Heart left ventricle (tissue), 16 donors: ENCODE data around the gene CACNA1E. TPM values are rescaled to one million over a fixed set of nuclear protein-coding genes. Genes with fewer than 3 reads are reported as not detected.

Experiments
- ATAC-seq, 4 donors: fragments of 200-7000 bp; cut with Tn5 transposase; one replicate each; pipeline ENCODE4 v1.9.1; 2020 to 2022; ENCODE audit warnings: moderate library complexity in 4 of 4, mild to moderate bottlenecking in 3 of 4, moderate number of reproducible peaks in 1 of 4
- DNase-seq, 5 donors: peaks; one replicate each; pipeline ENCODE4 v3.0.0-alpha.2; 2020
- H3K27ac ChIP-seq, 12 donors: fragments of 200-600 bp; sonication (generic) in 4 of 12; one replicate each; pipeline versions ENCODE4 v1.5.0 to v1.8.0; 2016 to 2022; ENCODE audit warnings: mild to moderate bottlenecking in 2 of 12
- H3K27me3 ChIP-seq, 9 donors: fragments of 200-600 bp; sonication (generic) in 2 of 9; one replicate each; pipeline versions ENCODE4 v1.5.1 to v1.8.0; 2016 to 2022; ENCODE audit warnings: mild to moderate bottlenecking in 3 of 9
- H3K36me3 ChIP-seq, 9 donors: fragments of 200-600 bp; sonication (generic) in 2 of 9; one replicate each; pipeline versions ENCODE4 v1.5.0 to v1.8.0; 2018 to 2022; ENCODE audit warnings: mild to moderate bottlenecking in 2 of 9
- H3K4me1 ChIP-seq, 12 donors: fragments of 200-600 bp; sonication (generic) in 4 of 12; one replicate each; pipeline versions ENCODE4 v1.5.0 to v1.8.0; 2016 to 2022; ENCODE audit warnings: mild to moderate bottlenecking in 3 of 12
- H3K4me3 ChIP-seq, 12 donors: fragments of 200-600 bp; sonication (generic) in 4 of 12; one replicate each; pipeline versions ENCODE4 v1.5.0 to v1.8.0; 2017 to 2022; ENCODE audit warnings: mild to moderate bottlenecking in 9 of 12, moderate library complexity in 4 of 12
- H3K9me3 ChIP-seq, 12 donors: fragments of 200-600 bp; sonication (generic) in 4 of 12; one replicate each; pipeline versions ENCODE4 v1.5.0 to v1.8.0; 2016 to 2022; ENCODE audit warnings: mild to moderate bottlenecking in 1 of 12
- POLR2A ChIP-seq, 2 donors: fragments of 450-650 bp; IDR thresholded peaks; one replicate each; pipeline ENCODE4 v1.6.1; 2017; ENCODE audit warnings: antibody characterized with exemption in 2 of 2, mild to moderate bottlenecking in 2 of 2, moderate library complexity in 2 of 2
- WGBS, 4 donors: extraction: QIAGEN DNeasy Blood & Tissue Kit in 2 of 4; methylation state at CpG; one replicate each; pipeline versions ENCODE4 v1.1.5 to v1.1.7; 2013 to 2018; 5-methylcytosine and 5-hydroxymethylcytosine counted together
- intact Hi-C, 10 donors: fragments of 100-400 bp; cut with DNase I; formaldehyde crosslinking; loops; one replicate each; pipeline versions ENCODE4 v1.11.1 to v1.14.2; 2022
- polyA plus RNA-seq, 2 donors: library from polyadenylated mRNA; stranded (reverse); fragments of 200-250 nt; gene quantifications; one replicate each; pipeline ENCODE4 v1.2.3, GENCODE V29; 2013
- total RNA-seq, 9 donors: library from RNA; depleted of rRNA in 2 of 9; stranded (reverse); fragments of >200 nt in 2 of 9; fragmentation: NEBNext Ultra II Directional in 3 of 9; extraction: Animal tissue kit (Norgen Biotek cat#: 25700) in 3 of 9; gene quantifications; one replicate each; pipeline versions ENCODE4 v1.1.0 to v1.2.4, GENCODE V29; 2016 to 2023
- TF ChIP-seq, protein P1 (sequence below), 12 donors: fragments of 200-600 bp; sonication (generic) in 4 of 12; IDR thresholded peaks; one replicate each; pipeline versions ENCODE4 v1.5.0 to v1.8.0; 2018 to 2022; ENCODE audit warnings: antibody characterized with exemption in 12 of 12, mild to moderate bottlenecking in 5 of 12
- donor health status: ischemic (EF 13 %, LVEDD 7.1; RV severe dilation, severe dysfunction).
- donor health status: healthy with polysubstance abuse.
- donor health status: DM: no; HTN: yes; CAD: no.
- donor health status: DM: no; HTN: no; CAD: no.
- donor health status: ischemic (EF 25% LVEDD 6.9; RV normal size, moderate dysfunction).
- donor health status: ischemic (EF 25% LVEDD 5.7; RV mildly dilated, moderate dysfunction).
- donor health status: healthy.
- donor health status: DM: yes; HTN: yes; CAD: no.
- donor health status: ischemic (EF 35%, LVEDD 5.7; RV mildly dilated, moderate dysfunction).
- donor health status: nonischemic (EF 11% LVEDD 7.7; RV severe dilation, severe dysfunction).
- donor health status: DM: yes; HTN: yes; CAD: no.
- donor health status: PGD.
- donor health status: ischemic (EF 29% LVEDD 5.4; RV normal size, mild dysfunction).
- donor health status: nonischemic (EF 23%, LVEDD 6.1; RV moderate dilation, normal function).

Gene CACNA1E
- total and polyA plus RNA-seq, 11 donors: 0.02 to 1.9 (median 0.10) TPM

DNA sequence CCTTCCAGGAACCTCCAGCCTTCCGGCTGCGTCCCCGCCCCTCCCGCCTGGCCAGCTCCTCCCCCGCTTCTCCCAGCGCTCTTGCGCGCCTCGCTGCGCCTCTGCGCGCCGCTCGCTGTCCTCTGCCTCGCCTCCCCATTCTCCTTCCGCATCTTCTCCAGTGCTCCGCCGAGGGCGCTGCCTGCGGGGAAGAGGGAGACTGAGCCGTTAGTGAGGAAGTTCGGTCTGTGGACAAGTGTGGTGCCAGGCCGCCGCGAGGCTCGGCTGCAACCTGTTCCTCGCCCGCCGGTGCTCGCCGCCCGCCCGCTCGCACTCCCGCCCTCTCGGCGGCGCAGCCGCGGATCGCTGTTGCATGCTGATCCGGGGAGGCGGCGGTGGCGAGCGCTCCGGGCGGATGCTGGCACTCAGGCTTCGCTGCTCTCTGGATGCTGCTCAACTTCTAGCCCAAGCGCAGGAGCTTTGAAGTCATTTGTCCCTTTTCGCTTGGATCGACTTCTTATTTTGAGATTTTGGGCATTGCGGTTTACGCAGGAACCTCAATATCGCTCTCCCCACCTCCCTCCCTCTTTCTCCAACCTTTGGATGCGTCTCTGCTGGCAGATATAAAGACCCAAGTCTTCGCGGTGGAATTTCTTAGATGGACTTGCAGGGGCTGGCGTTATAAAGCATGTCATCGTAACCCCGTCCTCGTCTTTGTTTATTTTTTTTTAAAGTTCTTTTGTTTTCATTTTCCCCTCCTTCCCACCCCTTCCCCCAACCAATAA is 614 bp upstream of the CACNA1E start:
- H3K4me1 ChIP-seq: peaks cover 0 to 19% (median 5%) of the 10 kb centered on the region in 12 donors
- TF ChIP-seq, protein P1, sequence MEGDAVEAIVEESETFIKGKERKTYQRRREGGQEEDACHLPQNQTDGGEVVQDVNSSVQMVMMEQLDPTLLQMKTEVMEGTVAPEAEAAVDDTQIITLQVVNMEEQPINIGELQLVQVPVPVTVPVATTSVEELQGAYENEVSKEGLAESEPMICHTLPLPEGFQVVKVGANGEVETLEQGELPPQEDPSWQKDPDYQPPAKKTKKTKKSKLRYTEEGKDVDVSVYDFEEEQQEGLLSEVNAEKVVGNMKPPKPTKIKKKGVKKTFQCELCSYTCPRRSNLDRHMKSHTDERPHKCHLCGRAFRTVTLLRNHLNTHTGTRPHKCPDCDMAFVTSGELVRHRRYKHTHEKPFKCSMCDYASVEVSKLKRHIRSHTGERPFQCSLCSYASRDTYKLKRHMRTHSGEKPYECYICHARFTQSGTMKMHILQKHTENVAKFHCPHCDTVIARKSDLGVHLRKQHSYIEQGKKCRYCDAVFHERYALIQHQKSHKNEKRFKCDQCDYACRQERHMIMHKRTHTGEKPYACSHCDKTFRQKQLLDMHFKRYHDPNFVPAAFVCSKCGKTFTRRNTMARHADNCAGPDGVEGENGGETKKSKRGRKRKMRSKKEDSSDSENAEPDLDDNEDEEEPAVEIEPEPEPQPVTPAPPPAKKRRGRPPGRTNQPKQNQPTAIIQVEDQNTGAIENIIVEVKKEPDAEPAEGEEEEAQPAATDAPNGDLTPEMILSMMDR (IDR thresholded peaks at IDR 0.05): no peak
- no peak for TF ChIP-seq POLR2A (IDR thresholded peaks at IDR 0.05)
- H3K27me3 ChIP-seq: peaks cover 45 to 97% (median 73%) of the 10 kb centered on the region in 9 donors
- no peak overlapping the region for H3K27ac ChIP-seq
- no peaks in the 10 kb centered on the region for H3K36me3 ChIP-seq
- 2 to 4% (median 3%) methylated on average over 40 to 62 of the region's 62 CpGs for WGBS, 4 donors
- intact Hi-C loops: loop anchor here in 6 of 10 donors (5.0 to 10.0 kb wide), 5 partner anchors 195 to 582 kb away; partner anchors contain the start of gene ZNF648 (in 1 of the 6)
- ATAC-seq (peak in 3 of 4 donors; percentile 24 to 45 (median 31)), DNase-seq (peak in 3 of 5 donors; percentile 26 to 66 (median 39))
- H3K4me3 ChIP-seq: peak overlapping the region in 4 of 12 donors; percentile 11 to 33 (median 18)
- H3K9me3 ChIP-seq: no peaks in the 10 kb centered on the region

DNA sequence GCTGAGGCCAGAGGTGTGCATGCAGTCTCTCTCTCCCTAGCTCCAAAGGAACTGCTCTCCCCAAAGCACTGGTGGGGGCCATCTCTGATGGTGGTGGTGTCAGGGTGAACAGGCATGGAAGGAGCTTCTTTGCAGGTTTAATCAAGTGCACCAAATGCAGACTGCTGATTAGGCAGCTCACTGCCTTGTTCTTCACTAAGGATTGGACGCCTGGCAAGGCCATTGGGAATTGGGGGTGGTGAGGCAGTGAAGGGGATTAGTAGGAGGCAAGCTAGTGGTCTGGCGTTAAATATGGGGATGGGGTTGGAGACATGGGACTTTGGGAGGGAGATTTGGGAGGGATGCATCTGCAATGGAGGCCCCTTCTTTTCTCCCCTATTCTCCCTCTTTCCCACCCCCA is 1.5 kb downstream of the CACNA1E start:
- Histone ChIP-seq H3K27me3 (peaks cover 46 to 100% (median 82%) of the 10 kb centered on the region in 9 donors), H3K9me3 (no peaks in the 10 kb centered on the region), H3K4me1 (peaks cover 0 to 19% (median 5%) of the 10 kb centered on the region in 12 donors), H3K27ac (no peak overlapping the region), H3K4me3 (no peak overlapping the region), H3K36me3 (no peaks in the 10 kb centered on the region)
- DNase-seq: no peak
- TF ChIP-seq POLR2A (IDR thresholded peaks at IDR 0.05): no peak
- TF ChIP-seq, protein P1 (IDR thresholded peaks at IDR 0.05): no peak
- intact Hi-C loops: loop anchor here in 6 of 10 donors (5.0 to 10.0 kb wide), 5 partner anchors 192 to 580 kb away; partner anchors contain the start of gene ZNF648 (in 1 of the 6)
- ATAC-seq: no peak
- 50 to 73% (median 65%) methylated on average over 2 of the region's 2 CpGs for WGBS, 4 donors

GRCh38 chr1:181485287-181486097 is 2.2 kb downstream of the CACNA1E start:
- H3K36me3 ChIP-seq: no peaks in the 10 kb centered on the region
- ATAC-seq: peak in 3 of 4 donors; percentile 35 to 55 (median 41)
- intact Hi-C loops: loop anchor here in 5 of 10 donors (10.0 kb wide), 3 partner anchors 449 to 579 kb away; partner anchors contain the start of gene ZNF648 (in 1 of the 5)
- H3K27me3 ChIP-seq: peaks cover 46 to 100% (median 83%) of the 10 kb centered on the region in 9 donors
- peak in 1 of 5 donors; percentile 37 for DNase-seq
- TF ChIP-seq, protein P1 (IDR thresholded peaks at IDR 0.05): no peak
- TF ChIP-seq POLR2A (IDR thresholded peaks at IDR 0.05): no peak
- H3K4me3 ChIP-seq: no peak overlapping the region
- no peaks in the 10 kb centered on the region for H3K9me3 ChIP-seq
- H3K27ac ChIP-seq: no peak overlapping the region
- peaks cover 0 to 24% (median 5%) of the 10 kb centered on the region in 12 donors for H3K4me1 ChIP-seq
- WGBS, 4 donors: 3 to 7% (median 4%) methylated on average over 33 to 42 of the region's 42 CpGs
